SK-N-SH (cell line): ENCODE data around the gene LTB4R.

Source experiments
- CHD2 ChIP-seq: fragments of 150-350 bp; IDR thresholded peaks from 2 replicates; pipeline ENCODE4 v1.6.1; 2018; ENCODE audit warnings: low read length; ENCODE audit not compliant: partially characterized antibody
- JUND ChIP-seq: IDR thresholded peaks from 2 replicates; pipeline ENCODE4 v1.4.0; 2012
- MXI1 ChIP-seq: IDR thresholded peaks from 2 replicates; pipeline ENCODE4 v1.6.1; 2012; ENCODE audit warnings: mild to moderate bottlenecking, low read depth, low read length, improper control_type of control experiment
- POLR2AphosphoS5 ChIP-seq: IDR thresholded peaks from 2 replicates; pipeline ENCODE4 v1.6.1; 2012; ENCODE audit warnings: low read depth, low read length
- RFX5 ChIP-seq: IDR thresholded peaks from 2 replicates; pipeline ENCODE4 v1.6.1; 2012; ENCODE audit warnings: mild to moderate bottlenecking, improper control_type of control experiment, low read length
- USF2 ChIP-seq: fragments of 150-350 bp; IDR thresholded peaks from 2 replicates; pipeline ENCODE4 v1.6.1; 2017; ENCODE audit warnings: antibody characterized with exemption, low read length, low read depth, borderline replicate concordance
- TF ChIP-seq, protein P1 (sequence below): fragments of 200-600 bp; sonication (generic); IDR thresholded peaks from 2 replicates; pipeline ENCODE4 v1.6.1; 2017; ENCODE audit warnings: antibody characterized with exemption, mild to moderate bottlenecking, moderate library complexity
- TF ChIP-seq, protein P2 (sequence below): IDR thresholded peaks from 2 replicates; pipeline ENCODE4 v1.4.0; 2012; ENCODE audit warnings: low read depth

DNA sequence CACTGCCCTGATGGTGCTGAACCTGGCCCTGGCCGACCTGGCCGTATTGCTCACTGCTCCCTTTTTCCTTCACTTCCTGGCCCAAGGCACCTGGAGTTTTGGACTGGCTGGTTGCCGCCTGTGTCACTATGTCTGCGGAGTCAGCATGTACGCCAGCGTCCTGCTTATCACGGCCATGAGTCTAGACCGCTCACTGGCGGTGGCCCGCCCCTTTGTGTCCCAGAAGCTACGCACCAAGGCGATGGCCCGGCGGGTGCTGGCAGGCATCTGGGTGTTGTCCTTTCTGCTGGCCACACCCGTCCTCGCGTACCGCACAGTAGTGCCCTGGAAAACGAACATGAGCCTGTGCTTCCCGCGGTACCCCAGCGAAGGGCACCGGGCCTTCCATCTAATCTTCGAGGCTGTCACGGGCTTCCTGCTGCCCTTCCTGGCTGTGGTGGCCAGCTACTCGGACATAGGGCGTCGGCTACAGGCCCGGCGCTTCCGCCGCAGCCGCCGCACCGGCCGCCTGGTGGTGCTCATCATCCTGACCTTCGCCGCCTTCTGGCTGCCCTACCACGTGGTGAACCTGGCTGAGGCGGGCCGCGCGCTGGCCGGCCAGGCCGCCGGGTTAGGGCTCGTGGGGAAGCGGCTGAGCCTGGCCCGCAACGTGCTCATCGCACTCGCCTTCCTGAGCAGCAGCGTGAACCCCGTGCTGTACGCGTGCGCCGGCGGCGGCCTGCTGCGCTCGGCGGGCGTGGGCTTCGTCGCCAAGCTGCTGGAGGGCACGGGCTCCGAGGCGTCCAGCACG is 4.7 kb downstream of the LTB4R start:
- TF ChIP-seq RFX5 (no peak), MXI1 (no peak), POLR2AphosphoS5 (no peak), JUND (no peak), USF2 (no peak), CHD2 (no peak)
- TF ChIP-seq, protein P1, sequence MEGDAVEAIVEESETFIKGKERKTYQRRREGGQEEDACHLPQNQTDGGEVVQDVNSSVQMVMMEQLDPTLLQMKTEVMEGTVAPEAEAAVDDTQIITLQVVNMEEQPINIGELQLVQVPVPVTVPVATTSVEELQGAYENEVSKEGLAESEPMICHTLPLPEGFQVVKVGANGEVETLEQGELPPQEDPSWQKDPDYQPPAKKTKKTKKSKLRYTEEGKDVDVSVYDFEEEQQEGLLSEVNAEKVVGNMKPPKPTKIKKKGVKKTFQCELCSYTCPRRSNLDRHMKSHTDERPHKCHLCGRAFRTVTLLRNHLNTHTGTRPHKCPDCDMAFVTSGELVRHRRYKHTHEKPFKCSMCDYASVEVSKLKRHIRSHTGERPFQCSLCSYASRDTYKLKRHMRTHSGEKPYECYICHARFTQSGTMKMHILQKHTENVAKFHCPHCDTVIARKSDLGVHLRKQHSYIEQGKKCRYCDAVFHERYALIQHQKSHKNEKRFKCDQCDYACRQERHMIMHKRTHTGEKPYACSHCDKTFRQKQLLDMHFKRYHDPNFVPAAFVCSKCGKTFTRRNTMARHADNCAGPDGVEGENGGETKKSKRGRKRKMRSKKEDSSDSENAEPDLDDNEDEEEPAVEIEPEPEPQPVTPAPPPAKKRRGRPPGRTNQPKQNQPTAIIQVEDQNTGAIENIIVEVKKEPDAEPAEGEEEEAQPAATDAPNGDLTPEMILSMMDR: no peak
- TF ChIP-seq, protein P2, sequence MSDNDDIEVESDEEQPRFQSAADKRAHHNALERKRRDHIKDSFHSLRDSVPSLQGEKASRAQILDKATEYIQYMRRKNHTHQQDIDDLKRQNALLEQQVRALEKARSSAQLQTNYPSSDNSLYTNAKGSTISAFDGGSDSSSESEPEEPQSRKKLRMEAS: no peak
